H1 (cell line): ENCODE results near the gene RCC2. TPM values are rescaled to one million over a fixed set of nuclear protein-coding genes. Genes with fewer than 3 reads are reported as not detected.
A peak's percentile ranks its signal among the peaks of the same experiment; 100 is the strongest.
"Not testable (repeated sequence)": the region's sequence is repeated elsewhere in the genome, so short reads cannot be mapped to it uniquely, and the experiment has no call there.

Source experiments
- CTCF ChIA-PET: fragments of 300-600 bp; sonication (Branson Sonifier 250); formaldehyde crosslinking; loops from one replicate; lab custom pipeline; 2021; ENCODE audit not compliant: partially characterized antibody; lab: Charles Lee
- POLR2A ChIA-PET: fragments of 300-600 bp; sonication (Branson Sonifier 250); formaldehyde crosslinking; loops from one replicate; lab custom pipeline; 2021; ENCODE audit warnings: inconsistent platforms; ENCODE audit not compliant: partially characterized antibody; lab: Charles Lee
- DNase-seq, 2 experiments: peaks; one replicate each; pipeline versions ENCODE4 v3.0.0 to v3.0.0-alpha.2; 2010 to 2022; ENCODE audit warnings: low spot score in 2 of 2, low read depth in 1 of 2, mixed read lengths in 1 of 2
- FAIRE-seq: peaks from 2 replicates; lab custom pipeline; 2011; peaks lifted over from hg19 to GRCh38; lab: Jason Lieb, UNC
- H2AFZ ChIP-seq: 2 replicates; pipeline ENCODE4 v1.8.1; 2012; ENCODE audit warnings: low read length, inconsistent platforms
- H2AK5ac ChIP-seq: 2 replicates; pipeline ENCODE4 v1.6.1; 2013; ENCODE audit warnings: low read depth, low read length
- H2BK120ac ChIP-seq: replicated peaks from 2 replicates; pipeline ENCODE3; 2013; ENCODE audit warnings: low read depth, low read length, inconsistent platforms
- H2BK12ac ChIP-seq: 2 replicates; pipeline ENCODE4 v1.6.1; 2013; ENCODE audit warnings: low read depth, low read length
- H2BK15ac ChIP-seq: 2 replicates; pipeline ENCODE4 v1.6.1; 2013; ENCODE audit warnings: low read length
- H2BK20ac ChIP-seq: 2 replicates; pipeline ENCODE4 v1.6.1; 2013; ENCODE audit warnings: low read length
- H2BK5ac ChIP-seq: 2 replicates; pipeline ENCODE4 v1.6.1; 2013; ENCODE audit warnings: low read depth, low read length
- H3K14ac ChIP-seq: 2 replicates; pipeline ENCODE4 v1.6.1; 2013; ENCODE audit warnings: inconsistent platforms; ENCODE audit not compliant: insufficient read length
- H3K18ac ChIP-seq: 2 replicates; pipeline ENCODE4 v1.6.1; 2013; ENCODE audit warnings: low read length; ENCODE audit errors: extremely low read depth
- H3K23ac ChIP-seq: 2 replicates; pipeline ENCODE4 v1.6.1; 2013; ENCODE audit warnings: inconsistent platforms; ENCODE audit not compliant: insufficient read length
- H3K23me2 ChIP-seq: 2 replicates; pipeline ENCODE4 v1.6.1; 2013; ENCODE audit warnings: low read depth, low read length
- H3K27ac ChIP-seq: 2 replicates; pipeline ENCODE4 v1.6.1; 2011; ENCODE audit warnings: low read depth, low read length, inconsistent platforms
- H3K27me3 ChIP-seq, 4 experiments: replicated peaks in 1 of 4; 1 replicate in 1 of 4; 2 replicates in 3 of 4; pipeline versions ENCODE4 v1.6.1 to v1.8.1; 2011 to 2013; ENCODE audit warnings: low read length in 3 of 4, mild to moderate bottlenecking in 3 of 4, inconsistent platforms in 2 of 4, mixed read lengths in 2 of 4, moderate library complexity in 1 of 4; ENCODE audit not compliant: control insufficient read depth in 3 of 4, insufficient read depth in 3 of 4; ENCODE audit errors: extremely low read depth in 1 of 4
- H3K36me3 ChIP-seq, 4 experiments: 2 replicates each; pipeline versions ENCODE4 v1.6.1 to v1.8.1; 2011 to 2013; ENCODE audit warnings: mild to moderate bottlenecking in 4 of 4, low read length in 3 of 4, moderate library complexity in 2 of 4, control low read depth in 1 of 4, inconsistent platforms in 1 of 4; ENCODE audit not compliant: insufficient read depth in 4 of 4, control insufficient read depth in 2 of 4
- H3K4ac ChIP-seq: replicated peaks from 2 replicates; pipeline ENCODE3; 2013; ENCODE audit warnings: low read length, low read depth, mixed read lengths, inconsistent platforms; ENCODE audit not compliant: insufficient read length
- H3K4me1 ChIP-seq, 4 experiments: replicated peaks in 1 of 4; 1 replicate in 1 of 4; 2 replicates in 3 of 4; pipeline versions ENCODE4 v1.6.1 to v1.8.1; 2011 to 2013; ENCODE audit warnings: low read length in 3 of 4, inconsistent platforms in 2 of 4, mixed read lengths in 1 of 4; ENCODE audit not compliant: insufficient read depth in 4 of 4, control insufficient read depth in 3 of 4
- H3K4me2 ChIP-seq, 2 experiments: 2 replicates each; pipeline versions ENCODE4 v1.6.1 to v1.8.1; 2011 to 2013; ENCODE audit warnings: low read depth in 2 of 2, low read length in 2 of 2, control low read depth in 1 of 2, inconsistent platforms in 1 of 2, mild to moderate bottlenecking in 1 of 2; ENCODE audit not compliant: insufficient read depth in 1 of 2
- H3K4me3 ChIP-seq, 4 experiments: fragments of 200-600, 300-600 bp in 1 of 4; sonication (generic), shearing (Covaris generic), sonication (Bioruptor Twin) in 1 of 4; 2 replicates each; pipeline versions ENCODE4 v1.5.1 to v1.8.1; 2011 to 2016; ENCODE audit warnings: low read length in 4 of 4, low read depth in 3 of 4, control low read depth in 2 of 4, inconsistent platforms in 2 of 4, mild to moderate bottlenecking in 2 of 4, mixed read lengths in 1 of 4, moderate library complexity in 1 of 4; ENCODE audit not compliant: insufficient read depth in 2 of 4; ENCODE audit errors: extremely low read depth in 1 of 4
- H3K56ac ChIP-seq: replicated peaks from 2 replicates; pipeline ENCODE3; 2013; ENCODE audit warnings: low read depth, mild to moderate bottlenecking, mixed read lengths, low read length, inconsistent platforms; ENCODE audit not compliant: insufficient read length
- H3K79me1 ChIP-seq: 2 replicates; pipeline ENCODE4 v1.6.1; 2013; ENCODE audit warnings: low read depth, low read length, control low read depth
- H3K79me2 ChIP-seq, 2 experiments: 2 replicates each; pipeline versions ENCODE4 v1.6.1 to v1.8.1; 2012 to 2013; ENCODE audit warnings: low read length in 2 of 2, mild to moderate bottlenecking in 2 of 2, inconsistent platforms in 1 of 2; ENCODE audit not compliant: insufficient read depth in 2 of 2, control insufficient read depth in 1 of 2
- H3K9ac ChIP-seq, 4 experiments: replicated peaks in 1 of 4; 1 replicate in 1 of 4; 2 replicates in 3 of 4; pipeline versions ENCODE4 v1.6.1 to v1.8.1; 2011 to 2013; ENCODE audit warnings: low read depth in 3 of 4, low read length in 3 of 4, control low read depth in 2 of 4, mild to moderate bottlenecking in 2 of 4, moderate library complexity in 2 of 4, inconsistent platforms in 1 of 4; ENCODE audit errors: extremely low read depth in 1 of 4
- H3K9me3 ChIP-seq, 2 experiments: 2 replicates each; pipeline versions ENCODE4 v1.6.1 to v1.8.1; 2012 to 2013; ENCODE audit warnings: mild to moderate bottlenecking in 2 of 2, moderate library complexity in 2 of 2, control low read depth in 1 of 2, inconsistent platforms in 1 of 2, low read depth in 1 of 2, low read length in 1 of 2, mixed read lengths in 1 of 2; ENCODE audit not compliant: insufficient read depth in 2 of 2
- H4K20me1 ChIP-seq, 2 experiments: replicated peaks in 1 of 2; 2 replicates each; pipeline versions ENCODE3 to v1.8.1; 2011 to 2013; ENCODE audit warnings: inconsistent platforms in 2 of 2, low read length in 2 of 2, mild to moderate bottlenecking in 1 of 2; ENCODE audit not compliant: insufficient read depth in 2 of 2, control insufficient read depth in 1 of 2
- H4K5ac ChIP-seq: 2 replicates; pipeline ENCODE4 v1.6.1; 2013; ENCODE audit warnings: low read length, low read depth, mixed read lengths, inconsistent platforms; ENCODE audit not compliant: insufficient read length
- H4K8ac ChIP-seq: 2 replicates; pipeline ENCODE4 v1.8.0; 2013; ENCODE audit warnings: mild to moderate bottlenecking, moderate library complexity, low read length, inconsistent platforms; ENCODE audit not compliant: insufficient read depth; ENCODE audit errors: extremely low read depth
- H4K91ac ChIP-seq: replicated peaks from 2 replicates; pipeline ENCODE3; 2013; ENCODE audit warnings: low read length, mixed read lengths, inconsistent platforms; ENCODE audit not compliant: insufficient read length
- TCF12 ChIP-seq: IDR thresholded peaks from 2 replicates; pipeline ENCODE4 v1.6.1; 2011; ENCODE audit warnings: low read depth, mild to moderate bottlenecking, low read length
- WGBS, 2 experiments: shearing (Covaris generic) in 1 of 2; methylation state at CpG; one replicate each; pipeline versions ENCODE4 v1.1.6 to v1.1.7; 2013 to 2015; ENCODE audit warnings: low lambda C conversion rate in 2 of 2, mixed read lengths in 2 of 2, inconsistent platforms in 1 of 2, low coverage in 1 of 2, missing lambda C conversion rate in 1 of 2; ENCODE audit not compliant: insufficient replicate concordance in 2 of 2, insufficient coverage in 1 of 2, insufficient read length in 1 of 2; ENCODE audit errors: extremely low coverage in 1 of 2, missing lambda C conversion rate in 1 of 2; 5-methylcytosine and 5-hydroxymethylcytosine counted together
- polyA plus RNA-seq, 7 experiments: library from polyadenylated mRNA; depleted of rRNA in 3 of 7; stranded (reverse) in 5 of 7; unstranded in 2 of 7; fragments of >200 nt in 5 of 7; fragments of 200-250 nt in 2 of 7; gene quantifications; 1 replicate in 5 of 7; 2 replicates in 1 of 7; 4 replicates in 1 of 7; pipeline versions ENCODE4 v1.2.1 to v1.2.3, GENCODE V29; 2011 to 2013; ENCODE audit warnings: missing spikeins in 2 of 7, mixed read lengths in 2 of 7
- total RNA-seq: library from RNA; stranded (reverse); fragmentation: NEBNext Ultra II Directional; extraction: Animal tissue kit (Norgen Biotek cat#: 25700); gene quantifications from 2 replicates; pipeline ENCODE4 v1.2.1, GENCODE V29; 2021

RCC2 gene
- total and polyA plus RNA-seq, 2 of the 8 experiments (the other 6 are each of a cell fraction or from before 2014, with no cell fraction given) = 229 to 455 TPM

DNA sequence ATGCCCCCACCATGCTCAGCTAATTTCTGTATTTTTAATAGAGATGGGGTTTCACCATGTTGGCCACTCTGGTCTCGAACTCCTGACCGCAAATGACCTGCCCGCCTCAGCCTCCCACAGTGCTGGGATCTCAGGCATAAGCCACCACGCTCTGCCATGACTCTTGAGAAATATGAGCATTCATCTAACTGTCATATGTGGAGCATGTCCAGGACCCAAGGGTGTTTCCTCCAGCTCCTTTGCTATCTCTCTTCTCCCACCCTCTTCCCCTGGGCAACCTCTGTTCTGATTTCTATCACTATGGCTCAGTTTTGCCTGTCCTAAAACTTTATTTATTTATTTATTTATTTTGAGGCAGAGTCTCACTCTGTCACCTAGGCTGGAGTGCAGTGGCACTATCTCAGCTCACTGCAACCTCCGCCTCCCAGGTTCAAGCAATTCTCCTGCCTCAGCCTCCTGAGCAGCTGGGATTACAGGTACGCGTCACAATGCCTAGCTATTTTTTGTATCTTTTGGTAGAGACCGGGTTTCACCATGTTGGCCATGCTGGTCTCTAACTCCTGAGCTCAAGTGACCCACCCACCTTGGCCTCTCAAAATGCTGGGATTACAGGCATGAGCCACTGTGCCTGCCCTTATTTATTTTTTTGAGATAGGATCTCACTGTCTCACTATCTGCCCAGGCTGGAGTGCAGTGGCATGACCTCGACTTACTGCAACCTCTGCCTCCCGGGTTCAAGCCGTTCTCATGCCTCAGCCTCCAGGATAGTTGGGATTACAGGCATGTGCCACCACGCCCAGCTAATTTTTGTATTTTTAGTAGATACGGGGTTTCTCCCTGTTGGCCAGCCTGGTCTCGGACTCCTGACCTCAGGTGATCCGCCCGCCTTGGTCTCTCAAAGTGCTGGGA is 29.1 kb upstream of the RCC2 start:
- WGBS, 2 experiments = 81% methylated on average over 16 of the region's 16 CpGs; no CpG with 5 or more reads in 1 of the 2 experiments
- H2AFZ ChIP-seq, H4K8ac ChIP-seq, H3K23me2 ChIP-seq, H3K36me3 ChIP-seq, H4K20me1 ChIP-seq, H3K9me3 ChIP-seq, H2BK15ac ChIP-seq, H3K79me2 ChIP-seq, FAIRE-seq, H3K56ac ChIP-seq, H3K79me1 ChIP-seq, H3K9ac ChIP-seq, H3K27me3 ChIP-seq, H3K4me3 ChIP-seq, H3K14ac ChIP-seq, H3K23ac ChIP-seq, DNase-seq: not testable (repeated sequence)
- peak overlapping the region; percentile 98 for H2BK120ac ChIP-seq
- peak overlapping the region; percentile 75; the same call in 1 of the 2 replicates for H2BK5ac ChIP-seq
- H3K18ac ChIP-seq = peak overlapping the region; percentile 86
- CTCF ChIA-PET = interaction anchor here (0.7 to 3.4 kb wide), 7 partner anchors 8 to 104 kb away, joined by 3 to 23 read pairs (median 7); partner anchors contain the start of gene RCC2
- H4K91ac ChIP-seq = peak overlapping the region; percentile 97
- H2BK20ac ChIP-seq = peak overlapping the region; percentile 75; the same call in 1 of the 2 replicates
- peak overlapping the region; percentile 31 to 42; a peak in 1 of 4 replicates for H3K4me2 ChIP-seq
- H2AK5ac ChIP-seq = peak overlapping the region; percentile 98
- POLR2A ChIA-PET = interaction anchor here (1.1 to 9.7 kb wide), 6 partner anchors 11 to 52 kb away, joined by 3 to 155 read pairs (median 4); partner anchors contain the start of gene RCC2
- peak overlapping the region; percentile 89 for H2BK12ac ChIP-seq
- peaks cover 5 to 14% (median 6%) of the 10 kb centered on the region in 4 experiments for H3K4me1 ChIP-seq
- H4K5ac ChIP-seq = peak overlapping the region; percentile 98
- peak overlapping the region; percentile 27 for H3K4ac ChIP-seq
- TF ChIP-seq TCF12 = 0 out of 2 replicates have a peak, but pooled peaks have one; percentile 31
- H3K27ac ChIP-seq = peak overlapping the region; percentile 68; the same call in 1 of the 2 replicates
